ENCODE measurements around the gene CACNA2D4.

CACNA2D4 gene

DNA sequence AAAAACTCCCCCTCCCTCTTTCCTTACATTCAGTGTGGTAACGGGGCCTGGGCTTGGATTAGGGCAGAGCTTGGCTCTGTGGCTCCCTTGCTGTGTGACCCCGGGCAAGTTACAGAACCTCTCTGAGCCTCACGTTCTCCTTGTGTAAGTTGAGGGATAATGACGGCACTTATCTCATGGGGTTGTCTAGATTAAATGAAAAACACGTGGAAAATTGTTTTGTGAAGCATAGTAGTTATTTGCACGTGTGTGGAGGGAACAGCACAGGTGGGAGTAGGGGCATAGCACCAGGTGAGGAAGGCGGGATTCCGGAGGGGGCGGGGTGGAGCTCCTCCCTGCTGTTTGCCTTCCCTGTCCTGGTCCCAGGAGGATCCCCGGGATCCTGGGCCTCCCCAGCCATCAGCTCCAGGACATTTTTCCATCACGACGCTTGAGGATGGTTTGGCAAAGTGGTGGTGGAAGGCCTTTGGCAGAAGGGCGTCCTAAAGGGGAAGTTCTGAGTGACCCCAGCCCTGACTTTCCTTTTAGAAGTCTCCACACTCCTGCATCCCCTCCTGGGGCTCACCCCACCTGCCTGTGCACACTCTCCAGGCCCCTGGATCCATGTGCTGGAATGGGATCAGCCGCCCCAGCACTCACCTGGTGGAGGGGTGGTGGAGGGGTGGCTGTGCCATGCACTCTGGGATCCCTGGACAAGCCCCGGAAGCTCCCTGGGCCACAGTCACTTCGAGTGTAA, 75.4 kb downstream of the CACNA2D4 start:
- DNase-seq = no peak

- DNase-seq = no peak
These were observed 76.1 kb downstream of the CACNA2D4 start for GRCh38 chr12:1842183-1842904.

- no peak for DNase-seq
These were observed 76.8 kb downstream of the CACNA2D4 start for GRCh38 chr12:1841586-1842182.

GRCh38 chr12:1840981-1841425, 77.4 kb downstream of the CACNA2D4 start:
- DNase-seq = no peak

GRCh38 chr12:1839956-1840951, 78.2 kb downstream of the CACNA2D4 start:
- no peak for DNase-seq

DNA sequence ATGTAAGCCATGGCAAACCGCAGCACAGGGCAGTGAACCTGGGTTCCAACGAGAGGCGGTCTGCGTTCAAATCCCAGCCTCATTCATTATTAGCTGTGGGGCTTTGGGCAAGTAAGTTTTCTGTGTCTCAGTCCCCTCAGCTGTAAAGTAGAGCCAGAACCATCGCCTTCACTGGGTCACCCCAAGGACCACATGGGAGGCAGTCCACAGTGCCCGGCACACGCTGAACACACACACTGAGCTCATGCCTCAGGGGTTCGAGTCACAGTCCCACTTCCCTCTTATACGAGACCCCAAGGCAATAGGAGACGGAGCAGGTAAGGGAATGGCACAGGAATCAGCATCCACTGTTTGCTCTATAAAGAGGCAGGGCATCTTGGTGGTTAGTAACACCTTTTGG, 79.0 kb downstream of the CACNA2D4 start:
- no peak for DNase-seq

DNA sequence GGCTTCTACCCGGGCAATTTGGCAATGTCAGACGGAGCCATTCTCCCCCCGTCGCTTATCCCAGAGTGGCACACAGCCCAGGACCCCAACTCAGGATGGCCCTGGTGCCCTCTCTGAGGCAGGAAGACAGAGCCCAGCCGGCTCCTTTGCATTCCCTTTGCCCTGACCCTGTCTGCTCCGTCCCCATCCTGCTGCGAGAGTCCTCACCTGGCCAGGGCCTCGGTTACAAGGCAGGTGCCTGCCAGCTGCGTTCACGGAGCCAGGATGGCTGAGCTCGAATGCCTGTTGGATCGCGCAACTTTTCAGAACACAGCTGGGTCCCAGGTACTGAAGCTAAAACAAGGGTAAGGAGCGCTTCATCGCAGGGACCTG, 79.5 kb downstream of the CACNA2D4 start:
- no peak for DNase-seq

GRCh38 chr12:1838205-1838993, 80.1 kb downstream of the CACNA2D4 start:
- no peak for DNase-seq

DNA sequence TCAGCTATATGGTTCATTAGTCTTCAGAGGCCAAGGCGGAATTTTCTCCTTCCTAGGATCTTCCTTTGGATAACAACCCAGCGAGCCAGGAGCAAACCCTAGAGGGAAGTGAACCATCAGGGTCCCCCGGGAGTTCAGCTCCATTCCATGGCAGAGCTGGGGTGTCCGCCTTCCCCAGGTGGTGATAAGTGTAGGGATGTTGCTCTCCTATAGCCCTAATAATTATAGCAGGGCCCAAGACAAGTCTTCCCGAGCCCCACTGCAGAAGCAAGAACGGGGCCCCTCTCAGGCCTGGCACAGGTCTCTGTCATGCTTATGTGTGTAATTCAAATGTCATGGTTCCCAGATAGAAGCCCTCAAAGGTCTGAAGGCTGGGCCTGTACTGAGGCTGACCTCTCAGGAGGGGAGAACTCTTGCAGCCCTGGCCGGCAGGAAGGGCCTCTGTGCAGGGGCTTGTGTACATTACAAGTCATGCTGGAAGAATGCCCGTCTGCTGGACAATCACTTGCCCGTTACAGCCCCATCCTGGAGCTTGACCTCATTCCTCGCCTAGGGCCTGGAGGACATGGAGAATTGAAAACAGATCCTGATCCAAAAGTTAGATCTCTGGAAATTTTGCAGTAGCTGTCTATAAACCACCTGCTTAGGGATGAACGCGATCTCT, 80.8 kb downstream of the CACNA2D4 start:
- no peak for DNase-seq

GRCh38 chr12:1836854-1837421, 81.5 kb downstream of the CACNA2D4 start:
- no peak for DNase-seq

- DNase-seq = no peak
These were observed 82.1 kb downstream of the CACNA2D4 start for GRCh38 chr12:1836241-1836803.

- no peak for DNase-seq
These were observed 83.0 kb downstream of the CACNA2D4 start for GRCh38 chr12:1835211-1836131.

DNA sequence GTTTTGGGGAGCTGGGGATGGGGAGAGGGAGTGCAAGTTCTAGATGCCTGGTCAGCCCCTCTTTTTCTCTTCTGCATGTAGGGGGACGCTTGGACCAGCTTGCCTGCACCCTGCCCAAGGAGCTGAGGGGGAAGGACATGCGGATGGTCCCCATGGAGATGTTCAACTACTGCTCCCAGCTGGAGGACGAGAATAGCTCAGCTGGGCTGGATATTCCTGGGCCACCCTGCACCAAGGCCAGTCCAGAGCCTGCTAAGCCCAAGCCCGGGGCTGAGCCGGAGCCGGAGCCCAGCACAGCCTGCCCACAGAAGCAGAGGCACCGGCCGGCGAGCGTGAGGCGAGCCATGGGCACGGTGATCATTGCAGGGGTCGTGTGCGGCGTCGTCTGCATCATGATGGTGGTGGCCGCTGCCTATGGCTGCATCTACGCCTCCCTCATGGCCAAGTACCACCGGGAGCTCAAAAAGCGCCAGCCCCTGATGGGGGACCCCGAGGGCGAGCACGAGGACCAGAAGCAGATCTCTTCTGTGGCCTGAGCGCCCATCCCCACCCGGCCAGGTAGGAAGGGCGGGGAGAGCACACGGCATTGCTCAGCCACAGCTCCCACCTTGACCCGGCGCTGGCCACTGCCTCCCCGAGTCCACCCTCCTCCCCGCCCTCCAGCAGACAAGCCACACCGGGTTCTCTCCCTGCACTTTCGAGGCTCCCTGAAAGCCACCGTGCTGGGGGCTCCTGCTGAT, 84.1 kb downstream of the CACNA2D4 start:
- no peak for DNase-seq

GRCh38 chr12:1833596-1834028, 84.8 kb downstream of the CACNA2D4 start:
- DNase-seq = no peak

DNA sequence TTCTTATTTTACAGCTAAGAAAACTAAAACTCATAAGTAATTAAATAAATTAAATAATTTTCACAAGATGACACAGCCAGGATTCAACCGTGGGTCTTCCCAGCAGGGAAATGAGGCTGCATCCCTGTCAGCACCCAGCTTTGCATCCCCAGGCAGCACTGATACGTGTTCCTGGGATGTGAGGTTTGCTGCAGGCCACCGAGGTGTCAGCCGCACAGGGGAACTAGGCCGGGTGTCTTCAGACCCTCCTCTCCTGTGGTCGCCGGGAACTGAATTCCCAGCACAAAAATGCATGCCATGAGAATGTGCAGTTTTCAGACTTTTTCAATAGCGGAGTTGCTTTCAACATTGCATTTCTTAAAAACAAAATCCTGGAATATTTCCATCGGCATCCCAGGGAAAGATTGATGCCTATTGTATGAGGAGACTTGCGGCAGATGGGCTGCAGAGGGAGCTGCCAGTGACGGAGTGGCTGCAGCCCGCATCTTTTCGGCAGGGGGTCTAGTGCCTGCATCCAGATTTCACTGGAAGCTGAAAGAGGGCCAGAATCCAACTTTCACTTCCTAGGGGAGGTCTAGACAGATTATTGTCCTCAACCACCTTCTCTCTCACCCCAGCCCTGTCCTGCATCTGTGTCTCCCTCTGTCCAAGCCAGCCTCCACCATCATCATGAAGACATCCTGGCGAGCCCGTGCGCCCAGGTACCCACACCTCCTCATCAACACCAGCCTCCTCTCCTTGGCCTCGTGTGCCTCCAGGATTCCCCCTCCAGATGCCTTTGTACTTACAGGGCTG, 85.5 kb downstream of the CACNA2D4 start:
- DNase-seq = no peak

- no peak for DNase-seq
These were observed 87.2 kb downstream of the CACNA2D4 start for GRCh38 chr12:1830981-1831963.

All from activated gamma-delta T cell (primary cell).